Activated gamma-delta T cell treated with anti-CD3 and anti-CD28 coated beads, Interleukin-2, amount 50 U/mL, for 16 hours (primary cell): ENCODE data around the gene BGLAP.
A peak's percentile ranks its signal among the peaks of the same experiment; 100 is the strongest.

ENCODE experiments used
- DNase-seq: peaks from one replicate; pipeline ENCODE4 v3.0.0-alpha.2; 2020; ENCODE audit warnings: low read depth

Gene BGLAP

DNA sequence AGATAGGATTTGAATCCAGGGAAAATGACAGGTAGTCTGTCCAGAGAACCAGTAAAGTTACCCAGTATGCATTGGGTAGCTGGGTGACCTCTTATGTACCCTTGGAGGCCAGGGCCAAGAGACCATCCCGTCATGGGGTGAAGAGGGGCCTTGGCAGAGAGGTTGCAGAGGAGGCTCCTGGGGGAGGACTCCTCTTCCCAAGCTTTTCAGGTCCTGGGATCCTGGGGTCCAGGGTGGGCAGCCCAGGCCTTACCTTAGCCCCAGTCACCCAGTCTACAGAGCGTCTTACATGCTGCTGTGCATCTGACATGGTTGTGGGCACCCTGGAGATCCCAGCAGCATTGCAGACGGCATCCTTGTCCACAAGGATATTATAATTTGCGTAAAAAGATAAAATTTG is 15.2 kb upstream of the BGLAP start:
- no peak for DNase-seq

DNA sequence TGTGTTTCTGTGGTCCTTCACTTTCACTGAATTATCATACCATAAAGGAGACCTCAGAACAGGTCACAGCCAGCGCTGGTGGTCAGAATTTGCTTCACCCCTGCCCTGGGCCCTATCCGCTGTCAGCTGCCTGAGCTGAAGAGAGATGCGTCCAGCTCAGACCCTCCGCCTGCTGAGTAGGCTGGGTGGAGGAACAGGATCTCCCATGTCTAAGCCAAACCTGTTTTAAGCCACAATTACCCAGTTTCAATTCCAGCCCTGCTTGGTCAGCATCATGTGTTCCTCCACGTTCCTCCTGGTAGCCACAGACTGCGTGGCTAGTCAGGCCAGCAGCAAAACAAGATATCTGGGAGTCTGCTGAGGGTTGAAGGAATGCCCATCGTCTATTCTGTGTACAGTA is 13.5 kb upstream of the BGLAP start:
- no peak for DNase-seq

DNA sequence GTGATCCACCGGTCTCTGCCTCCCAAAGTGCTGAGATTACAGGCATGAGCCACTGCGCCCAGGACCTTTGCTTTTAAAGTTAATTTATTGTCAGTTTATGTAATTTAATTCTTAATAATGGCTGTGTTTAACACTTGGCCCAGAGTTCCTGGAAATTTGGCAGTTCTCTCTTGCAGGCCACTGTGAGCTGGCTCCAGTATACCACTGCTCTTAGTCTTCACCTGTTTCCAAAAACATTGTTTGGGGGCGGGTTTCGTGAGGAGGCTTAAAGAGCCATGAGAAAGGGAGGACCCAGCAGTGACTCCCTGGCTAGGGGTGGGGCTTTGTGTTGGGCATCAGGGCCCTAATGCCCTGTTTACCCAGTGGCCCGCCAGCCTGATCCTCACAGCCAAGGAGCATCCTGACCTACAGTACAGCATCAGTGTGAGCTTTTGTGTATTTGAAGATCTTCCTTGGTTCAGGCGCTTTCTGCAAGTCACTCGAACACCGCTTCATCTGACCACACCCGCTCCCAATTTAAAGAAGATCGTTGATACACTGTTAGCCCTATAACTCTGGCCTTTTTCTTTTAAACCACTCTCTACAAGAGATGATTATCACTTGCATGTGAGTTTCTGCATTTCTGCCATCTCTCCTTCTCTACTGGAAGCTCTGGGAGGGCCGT is 12.0 kb upstream of the BGLAP start:
- no peak for DNase-seq

DNA sequence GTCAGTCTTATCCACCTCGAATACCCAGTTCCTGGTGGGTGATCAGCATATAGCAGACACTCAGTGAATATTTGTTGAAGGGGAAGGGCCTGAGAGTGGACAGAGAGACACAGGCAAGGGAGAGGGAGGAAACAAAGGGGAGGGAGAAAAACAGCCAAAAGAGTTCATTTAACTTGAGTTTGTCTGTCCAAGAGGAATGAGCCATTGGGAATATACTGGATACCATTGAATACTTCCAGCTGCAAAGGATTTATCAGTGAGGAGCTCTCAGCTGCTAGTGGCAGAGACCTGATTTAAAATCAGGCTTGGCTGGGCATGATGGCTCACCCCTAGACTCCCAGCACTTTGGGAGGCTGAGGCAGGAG is 11.5 kb upstream of the BGLAP start:
- DNase-seq, result no peak

DNA sequence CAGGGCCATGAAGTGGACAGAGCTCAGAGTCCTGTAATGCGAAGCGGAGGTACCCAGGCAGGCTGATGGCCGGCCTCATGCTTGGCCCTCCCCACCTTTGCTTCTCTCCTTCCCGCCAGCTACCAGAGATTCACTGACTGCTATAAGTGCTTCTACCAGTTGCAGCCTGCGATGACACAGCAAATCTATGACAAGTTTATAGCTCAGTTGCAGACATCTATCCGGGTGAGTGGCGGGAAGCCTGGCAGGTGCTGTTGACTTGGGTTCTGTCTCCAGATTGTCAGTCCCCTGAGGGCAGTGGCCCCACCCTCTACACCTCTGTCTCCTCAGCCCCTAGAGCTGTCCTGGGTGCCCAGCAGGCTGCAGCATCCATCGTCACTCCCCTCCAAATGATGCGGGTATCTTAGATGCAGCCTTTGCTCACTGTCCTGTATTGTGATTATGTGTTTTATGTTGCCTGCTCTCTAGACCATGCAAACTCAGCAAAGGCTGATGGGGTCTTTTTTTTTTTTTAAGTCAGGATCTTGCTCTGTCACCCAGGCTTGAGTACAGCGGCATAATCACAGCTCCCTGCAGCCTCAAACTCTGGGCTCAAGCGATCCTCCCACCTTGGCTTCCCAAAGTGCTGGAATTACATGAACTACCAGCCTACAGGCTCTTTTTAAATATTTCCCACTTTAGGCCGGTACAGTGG is 9.6 kb upstream of the BGLAP start:
- no peak for DNase-seq

DNA sequence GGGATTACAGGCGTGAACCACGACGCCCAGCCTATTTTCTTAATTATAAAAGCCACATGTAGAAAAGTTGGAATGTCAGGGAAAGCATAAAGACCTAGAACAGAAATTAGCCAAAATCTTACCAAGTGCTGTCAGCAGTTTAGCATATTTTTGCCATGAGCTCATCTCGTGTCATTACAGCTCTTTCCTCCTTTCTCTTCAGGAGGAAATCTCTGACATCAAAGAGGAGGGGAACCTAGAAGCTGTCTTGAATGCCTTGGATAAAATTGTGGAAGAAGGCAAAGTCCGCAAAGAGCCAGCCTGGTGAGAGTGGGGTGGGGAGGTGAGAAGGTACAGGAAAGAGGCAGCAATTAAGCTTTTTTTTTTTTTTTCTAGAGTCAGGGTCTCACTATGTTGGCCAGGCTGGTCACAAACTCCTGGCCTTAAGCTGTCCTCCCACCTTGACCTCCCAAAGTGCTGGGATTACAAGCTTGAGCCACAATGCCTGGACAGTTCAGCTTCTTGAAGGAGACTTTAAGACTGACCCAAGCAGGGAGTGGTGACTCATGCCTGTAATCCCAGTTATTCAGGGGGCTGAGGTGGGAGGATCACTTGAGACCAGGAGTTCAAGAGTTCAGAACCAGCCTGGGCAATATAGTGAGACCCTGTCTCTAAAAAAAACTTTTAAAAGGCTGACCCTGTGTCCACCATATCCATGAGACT is 8.4 kb upstream of the BGLAP start:
- no peak for DNase-seq

DNA sequence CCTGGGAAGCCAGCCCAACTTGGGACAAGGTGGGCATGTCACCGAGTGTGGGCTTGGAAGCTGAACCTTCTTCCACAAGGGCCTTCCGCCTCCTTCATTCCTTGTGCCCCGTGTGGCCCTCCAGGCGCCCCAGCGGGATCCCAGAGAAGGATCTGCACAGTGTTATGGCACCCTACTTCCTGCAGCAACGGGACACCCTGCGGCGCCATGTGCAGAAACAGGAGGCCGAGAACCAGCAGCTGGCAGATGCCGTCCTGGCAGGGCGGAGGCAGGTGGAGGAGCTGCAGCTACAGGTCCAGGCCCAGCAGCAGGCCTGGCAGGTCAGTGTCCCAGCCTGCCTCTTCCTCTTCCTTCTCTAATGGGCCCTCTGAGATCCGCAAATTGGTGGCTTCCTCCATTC is 5.8 kb upstream of the BGLAP start:
- DNase-seq, result no peak

DNA sequence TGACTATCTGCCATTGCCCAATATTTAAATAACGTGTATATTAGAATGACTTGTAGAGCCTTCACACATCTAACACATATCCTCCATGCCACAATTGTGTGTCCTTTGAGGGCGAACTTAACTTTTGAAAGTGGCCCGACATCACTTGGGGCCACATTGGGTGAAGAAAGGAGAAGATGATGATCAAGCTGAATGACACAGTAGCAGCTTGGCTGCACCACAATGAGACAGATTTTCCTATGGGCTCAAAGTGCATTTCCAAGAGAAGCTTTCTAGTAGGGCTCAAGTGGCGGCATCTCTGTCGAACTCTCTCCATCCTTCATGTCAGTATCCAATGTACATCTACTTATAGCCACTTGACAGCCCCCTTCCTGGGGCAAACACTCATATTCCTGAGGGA is 3.7 kb upstream of the BGLAP start:
- no peak for DNase-seq

DNA sequence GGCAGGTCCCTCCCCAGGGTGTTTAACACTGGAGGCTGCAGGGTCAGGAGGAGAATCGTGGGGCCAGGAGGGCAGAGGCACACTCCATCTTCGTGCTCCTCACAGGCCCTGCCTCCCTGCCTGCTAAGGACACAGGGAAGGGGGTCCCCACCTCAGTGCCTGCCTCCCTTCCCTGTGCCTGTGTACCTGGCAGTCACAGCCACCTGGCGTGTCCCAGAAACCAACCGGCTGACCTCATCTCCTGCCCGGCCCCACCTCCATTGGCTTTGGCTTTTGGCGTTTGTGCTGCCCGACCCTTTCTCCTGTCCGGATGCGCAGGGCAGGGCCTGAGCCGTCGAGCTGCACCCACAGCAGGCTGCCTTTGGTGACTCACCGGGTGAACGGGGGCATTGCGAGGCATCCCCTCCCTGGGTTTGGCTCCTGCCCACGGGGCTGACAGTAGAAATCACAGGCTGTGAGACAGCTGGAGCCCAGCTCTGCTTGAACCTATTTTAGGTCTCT is 623 bp upstream of the BGLAP start:
- no peak for DNase-seq

DNA sequence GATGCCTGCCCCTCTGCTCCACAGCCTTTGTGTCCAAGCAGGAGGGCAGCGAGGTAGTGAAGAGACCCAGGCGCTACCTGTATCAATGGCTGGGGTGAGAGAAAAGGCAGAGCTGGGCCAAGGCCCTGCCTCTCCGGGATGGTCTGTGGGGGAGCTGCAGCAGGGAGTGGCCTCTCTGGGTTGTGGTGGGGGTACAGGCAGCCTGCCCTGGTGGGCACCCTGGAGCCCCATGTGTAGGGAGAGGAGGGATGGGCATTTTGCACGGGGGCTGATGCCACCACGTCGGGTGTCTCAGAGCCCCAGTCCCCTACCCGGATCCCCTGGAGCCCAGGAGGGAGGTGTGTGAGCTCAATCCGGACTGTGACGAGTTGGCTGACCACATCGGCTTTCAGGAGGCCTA is 754 bp downstream of the BGLAP start:
- DNase-seq, result no peak

DNA sequence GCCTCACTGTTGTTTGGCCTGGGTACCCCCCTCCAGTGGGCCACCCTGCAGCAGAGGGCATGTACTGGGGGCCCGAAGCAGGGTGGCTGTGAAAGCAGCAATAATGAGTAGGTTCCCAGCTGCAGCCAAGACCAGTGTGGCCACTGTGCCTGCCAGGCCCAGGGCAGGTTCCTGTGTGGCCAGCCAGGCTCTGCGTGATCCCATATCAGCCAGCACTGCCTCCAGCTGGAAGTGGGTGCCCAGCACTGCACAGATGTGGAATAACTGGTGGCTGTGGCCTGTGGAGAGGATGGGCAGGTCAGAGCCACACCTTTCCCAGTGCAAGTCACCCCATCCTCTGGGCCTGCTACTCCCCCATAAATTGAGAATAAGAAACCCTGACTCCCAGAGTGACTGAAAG is 2.1 kb downstream of the BGLAP start:
- no peak for DNase-seq

DNA sequence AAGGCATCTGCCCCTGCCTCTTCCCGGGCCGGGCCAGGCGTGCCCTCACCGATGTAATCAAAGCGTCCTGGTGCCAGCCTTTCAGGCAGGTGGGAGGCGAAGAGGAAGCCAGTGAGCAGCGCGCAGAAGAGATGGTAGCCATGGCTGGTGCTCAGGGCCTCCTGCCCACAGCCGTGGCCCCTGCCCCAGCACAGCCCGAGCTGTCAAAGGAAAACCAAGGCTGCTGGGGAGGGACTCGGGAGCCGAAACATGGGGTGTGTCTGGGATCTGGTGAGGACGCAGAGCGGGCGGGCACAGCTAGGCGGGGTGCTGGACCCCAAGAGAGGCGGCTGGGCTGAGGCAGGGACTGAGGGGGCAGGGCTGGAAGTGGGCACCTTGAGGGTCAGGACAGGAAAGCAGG is 2.7 kb downstream of the BGLAP start:
- no peak for DNase-seq

DNA sequence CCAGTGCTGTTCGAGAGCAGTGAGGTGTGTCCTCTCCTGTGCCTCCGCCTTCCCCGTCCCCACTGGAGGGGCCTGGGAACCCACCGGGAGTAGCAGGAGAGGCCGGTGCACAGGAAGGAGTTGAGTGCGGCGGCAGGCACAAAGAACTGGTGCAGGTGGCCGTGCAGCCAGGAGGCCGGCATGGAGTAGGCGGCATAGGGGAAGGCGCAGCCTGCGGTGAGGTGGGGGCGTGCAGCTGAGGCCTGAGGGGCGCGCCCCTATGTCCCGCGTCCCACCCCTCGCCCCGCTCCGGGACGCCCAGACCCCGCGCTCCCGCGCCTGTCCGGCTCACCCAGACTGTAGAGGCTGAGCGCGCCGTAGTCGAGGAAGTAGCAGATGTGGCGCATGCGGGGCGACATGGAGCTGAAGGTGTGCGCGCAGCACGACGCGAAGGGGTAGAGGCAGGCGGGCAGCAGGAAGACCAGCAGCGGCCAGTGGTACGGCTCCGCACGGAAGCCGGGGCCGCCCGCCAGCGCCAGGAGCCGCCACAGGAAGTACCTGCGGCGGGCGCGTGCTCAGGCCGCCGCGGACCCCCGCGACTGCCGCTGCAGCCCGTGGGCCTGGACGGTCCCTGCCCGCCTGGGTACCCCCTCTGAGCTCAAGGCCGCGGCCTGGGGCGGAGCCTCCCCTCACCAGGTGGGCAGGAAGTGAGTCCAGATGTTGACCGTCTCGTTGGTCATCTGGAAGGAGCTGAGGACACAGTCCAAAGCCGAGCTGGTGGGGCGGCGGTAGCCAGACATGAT is 3.7 kb downstream of the BGLAP start:
- peak; percentile 25 for DNase-seq

DNA sequence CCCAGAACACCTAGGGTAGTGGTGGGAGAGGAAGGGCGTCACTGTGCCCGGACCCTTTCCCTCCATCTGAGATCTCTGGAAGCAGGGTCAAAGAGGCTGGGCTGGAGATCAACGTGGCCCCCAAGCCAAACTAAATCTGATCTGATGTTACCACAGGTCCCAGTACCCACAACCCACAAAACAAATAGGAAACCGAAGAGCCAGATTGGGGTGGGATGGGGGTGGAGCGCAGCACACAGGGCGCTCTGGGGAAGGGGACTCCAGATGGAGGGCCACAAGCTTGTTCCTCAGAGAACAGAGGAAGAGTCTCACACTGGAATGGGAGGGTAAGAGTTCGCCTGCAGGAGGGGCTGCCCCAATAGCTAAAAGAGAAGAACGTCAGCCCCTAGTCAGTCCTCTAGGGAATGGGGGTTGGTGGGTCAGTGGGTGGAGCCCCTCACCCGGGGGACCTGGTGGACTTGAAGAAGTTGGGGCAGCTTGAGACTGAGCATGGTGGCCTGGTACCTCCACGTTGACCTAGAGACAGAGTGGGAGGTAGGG is 4.3 kb downstream of the BGLAP start:
- no peak for DNase-seq

DNA sequence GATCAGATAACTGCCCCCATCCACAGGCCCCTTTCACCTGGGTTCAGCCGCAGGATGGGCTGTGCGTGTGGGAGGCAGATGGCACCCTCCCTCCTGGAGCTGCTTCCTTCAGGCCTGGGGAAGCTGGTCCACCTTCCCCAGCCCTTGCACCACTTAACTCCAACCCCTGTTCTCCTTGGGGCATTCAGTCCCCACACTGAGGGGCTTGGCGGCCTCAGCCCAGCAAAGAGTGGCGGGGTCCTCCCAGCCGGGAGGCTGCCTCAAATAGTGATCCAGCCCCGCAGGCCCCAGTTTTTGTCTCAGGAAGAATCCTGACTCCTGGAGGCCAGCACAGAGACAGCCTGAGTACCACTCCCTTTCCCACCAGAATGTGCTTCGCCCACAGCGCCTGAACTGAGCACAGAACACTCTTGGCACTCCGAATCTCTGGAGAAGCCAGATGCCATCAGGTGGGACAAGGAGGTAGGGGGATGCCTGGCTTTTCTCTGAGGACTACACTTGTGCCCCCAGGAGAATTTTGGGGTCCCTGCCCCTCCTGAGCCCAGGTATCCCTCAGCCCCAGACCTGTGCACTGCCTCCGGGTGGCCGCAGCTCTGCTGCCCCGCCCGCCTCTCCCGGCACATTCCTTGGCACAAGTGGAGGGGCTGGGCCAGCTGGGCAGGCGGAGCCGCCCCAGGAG is 4.9 kb downstream of the BGLAP start:
- DNase-seq, result no peak

DNA sequence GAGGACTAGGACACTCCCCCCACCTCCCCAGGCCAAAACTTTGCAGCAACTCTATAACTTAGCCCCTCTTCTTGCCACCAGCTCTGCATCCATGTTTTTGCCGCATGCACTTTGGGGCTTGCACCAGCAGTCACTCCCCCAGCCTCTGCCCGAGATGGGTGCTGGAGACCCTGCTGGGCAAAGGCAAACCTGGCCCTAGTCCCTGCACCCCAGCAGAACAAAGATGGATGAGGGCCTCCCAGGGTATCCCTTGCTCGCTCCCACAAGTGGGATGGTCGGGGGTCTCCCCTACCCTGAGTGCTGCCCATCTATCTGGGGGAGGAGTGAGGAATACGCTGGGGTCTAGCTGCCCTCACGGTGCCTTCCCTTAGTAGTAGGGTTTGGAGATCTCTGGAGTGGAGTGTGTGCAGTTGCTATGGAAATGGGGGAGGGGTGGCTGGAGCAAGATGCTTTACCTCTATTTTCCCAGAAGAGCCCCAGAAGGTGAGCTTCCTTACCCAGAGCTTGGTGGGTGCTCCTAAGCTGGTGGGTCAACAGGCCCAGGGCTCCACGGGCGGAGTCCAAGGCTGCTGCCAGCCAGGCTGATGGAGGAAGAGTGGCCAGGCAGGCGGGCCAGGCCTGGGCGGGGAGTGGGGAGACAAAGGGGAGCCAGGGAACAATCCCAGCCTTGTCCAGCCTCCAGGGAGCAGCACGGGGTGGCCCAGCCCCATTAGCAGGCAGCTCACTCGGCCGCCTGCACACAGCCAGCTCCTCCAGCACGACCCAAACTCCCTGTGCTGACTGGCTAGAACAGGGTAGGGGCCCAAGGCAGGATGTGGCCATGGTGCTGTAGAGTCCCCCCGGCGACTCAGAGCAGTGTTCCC is 5.7 kb downstream of the BGLAP start, which contains the start of gene PAQR6:
PAQR6 (minus strand) TSS at position 597 of the 863 bp plus-strand sequence. CDS start 1,325 bp downstream, outside the sequence.
- no peak for DNase-seq

DNA sequence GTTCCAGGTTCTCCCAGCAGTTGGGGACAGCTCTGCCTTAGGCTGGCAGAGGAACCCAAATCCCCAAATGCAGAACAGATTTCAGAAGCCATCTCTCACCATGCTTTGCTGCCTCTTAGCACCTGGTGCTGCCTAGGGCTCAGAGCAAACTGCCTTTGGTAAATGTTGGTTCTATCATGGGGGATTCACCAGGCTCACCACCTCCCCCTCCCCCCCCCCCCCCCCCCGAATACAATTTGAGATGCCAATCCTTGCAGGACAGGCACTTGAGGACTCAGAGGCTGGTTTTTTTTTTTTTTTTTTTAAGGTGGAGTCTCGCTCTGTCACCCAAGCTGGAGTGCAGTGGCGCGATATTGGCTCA is 6.3 kb downstream of the BGLAP start:
- no peak for DNase-seq

DNA sequence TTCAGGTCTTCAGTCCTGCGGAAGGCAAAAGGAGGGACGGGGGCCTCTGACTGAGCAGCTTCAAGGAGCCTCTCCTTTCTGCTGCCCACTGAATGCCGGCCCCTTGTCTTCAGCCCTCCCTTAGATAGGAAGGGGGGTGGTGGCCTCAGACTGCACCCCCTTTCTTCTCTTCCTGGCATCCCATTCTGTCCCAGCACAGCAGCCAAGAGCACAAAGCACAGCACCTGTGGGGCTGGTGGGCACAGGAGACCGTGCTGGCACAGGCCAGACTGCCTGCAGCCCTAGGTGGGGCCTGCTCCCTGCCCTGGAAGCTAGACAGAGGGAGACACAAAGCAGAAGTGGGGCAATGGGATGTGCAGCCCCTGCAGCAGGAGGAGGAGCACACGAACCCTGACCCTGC is 7.6 kb downstream of the BGLAP start:
- no peak for DNase-seq

DNA sequence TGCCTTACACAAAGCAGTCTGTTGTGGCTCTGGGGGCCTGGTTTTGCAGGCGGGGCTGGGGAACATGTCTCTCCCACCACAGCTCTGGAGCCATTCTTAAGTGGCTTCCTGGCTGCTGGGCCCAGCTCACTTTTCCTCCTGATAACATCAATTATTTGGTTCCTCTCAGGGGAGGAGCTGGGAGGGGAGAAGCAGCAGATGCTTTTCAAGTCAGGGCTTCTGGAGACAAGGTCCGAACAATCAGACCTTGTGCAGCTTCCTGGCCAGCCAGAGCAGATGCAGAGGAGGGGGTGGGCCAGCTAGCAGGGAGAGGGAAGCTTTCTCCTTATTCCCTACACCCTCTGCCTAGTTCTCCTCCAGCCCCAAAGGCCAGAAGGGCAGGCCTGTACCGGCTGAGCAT is 9.5 kb downstream of the BGLAP start:
- DNase-seq, result no peak

DNA sequence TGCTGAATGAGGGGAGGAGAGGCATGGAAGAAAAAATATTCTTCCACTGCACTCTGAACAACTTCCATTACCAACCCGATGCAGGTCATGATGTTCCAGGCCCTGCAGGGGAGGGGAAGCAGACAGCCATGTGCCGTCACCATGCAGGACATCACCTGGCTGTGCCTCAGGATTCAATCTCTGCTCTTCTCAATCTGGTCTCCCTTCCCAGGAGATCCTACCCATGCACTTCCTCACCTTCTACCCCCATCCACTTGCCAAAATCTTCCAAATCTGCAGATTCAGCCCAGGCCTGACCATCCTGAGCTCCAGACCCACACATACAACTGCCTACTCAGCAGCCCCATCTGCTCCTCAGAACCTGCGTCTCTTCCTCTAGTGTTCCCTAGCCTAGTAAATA is 11.7 kb downstream of the BGLAP start:
- no peak for DNase-seq

DNA sequence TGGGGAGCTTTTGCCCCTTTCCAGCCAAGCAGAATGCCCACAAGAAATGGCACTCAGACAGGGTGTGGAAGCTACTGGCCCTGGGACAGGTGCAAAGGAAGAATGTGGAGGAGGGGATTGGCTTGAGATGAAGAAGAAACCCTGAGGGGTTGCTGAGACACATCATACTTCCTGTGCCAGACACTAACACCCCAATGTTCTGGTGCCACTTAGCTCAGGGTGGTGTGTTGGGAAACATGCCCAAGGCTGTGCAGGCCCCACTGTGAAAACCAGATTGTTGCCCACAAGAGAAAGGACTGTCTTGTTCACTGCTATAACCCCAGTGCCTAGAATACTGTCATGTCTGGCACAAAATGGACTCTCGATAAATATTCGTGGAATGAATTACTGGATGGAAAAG is 15.7 kb downstream of the BGLAP start:
- DNase-seq, result no peak
